ENCODE measurements around the gene ACYP2. TPM values are rescaled to one million over a fixed set of nuclear protein-coding genes. Genes with fewer than 3 reads are reported as not detected.
"Not testable (repeated sequence)": the region's sequence is repeated elsewhere in the genome, so short reads cannot be mapped to it uniquely, and the experiment has no call there.

The ACYP2 gene
- polyA plus RNA-seq, 1 donor = 19.6 TPM

DNA sequence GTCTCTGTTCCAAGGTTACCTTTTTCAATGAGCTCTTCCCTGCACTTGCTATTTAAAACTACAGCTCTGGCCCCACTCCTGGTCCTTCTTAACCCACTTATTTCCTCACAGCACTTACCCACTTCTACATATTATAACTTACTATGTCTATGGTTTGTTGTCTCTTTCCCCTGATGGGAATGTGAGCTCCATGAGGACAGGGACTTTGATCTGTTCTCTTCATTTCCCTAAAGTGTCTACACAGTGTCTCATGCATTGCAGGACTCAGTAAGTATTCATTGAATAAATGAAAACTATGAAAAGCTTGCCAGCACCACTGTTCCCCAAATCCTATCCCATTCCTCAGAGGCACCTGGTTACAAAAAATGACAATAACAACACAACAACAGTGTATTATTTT, 18.3 kb upstream of the ACYP2 start:
- DNase-seq = no peak

DNA sequence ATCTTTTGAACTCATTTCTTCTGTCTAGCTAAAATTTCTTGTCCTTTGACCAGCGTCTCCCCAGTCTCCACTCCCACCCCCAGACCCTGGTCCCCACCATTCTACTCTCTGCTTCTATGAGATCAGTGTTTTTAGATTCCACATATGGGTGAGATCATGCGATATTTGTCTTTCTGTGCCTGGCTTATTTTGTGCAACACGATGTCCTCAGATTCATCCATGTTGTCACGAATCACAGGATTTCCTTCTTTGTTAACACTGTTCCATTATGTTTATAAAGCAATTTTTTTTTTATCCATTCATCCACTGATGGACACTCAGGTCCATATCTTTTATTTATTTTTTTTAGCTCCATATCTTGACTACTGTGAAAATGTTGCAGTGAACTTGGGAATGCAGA, 16.0 kb upstream of the ACYP2 start:
- DNase-seq = no peak

DNA sequence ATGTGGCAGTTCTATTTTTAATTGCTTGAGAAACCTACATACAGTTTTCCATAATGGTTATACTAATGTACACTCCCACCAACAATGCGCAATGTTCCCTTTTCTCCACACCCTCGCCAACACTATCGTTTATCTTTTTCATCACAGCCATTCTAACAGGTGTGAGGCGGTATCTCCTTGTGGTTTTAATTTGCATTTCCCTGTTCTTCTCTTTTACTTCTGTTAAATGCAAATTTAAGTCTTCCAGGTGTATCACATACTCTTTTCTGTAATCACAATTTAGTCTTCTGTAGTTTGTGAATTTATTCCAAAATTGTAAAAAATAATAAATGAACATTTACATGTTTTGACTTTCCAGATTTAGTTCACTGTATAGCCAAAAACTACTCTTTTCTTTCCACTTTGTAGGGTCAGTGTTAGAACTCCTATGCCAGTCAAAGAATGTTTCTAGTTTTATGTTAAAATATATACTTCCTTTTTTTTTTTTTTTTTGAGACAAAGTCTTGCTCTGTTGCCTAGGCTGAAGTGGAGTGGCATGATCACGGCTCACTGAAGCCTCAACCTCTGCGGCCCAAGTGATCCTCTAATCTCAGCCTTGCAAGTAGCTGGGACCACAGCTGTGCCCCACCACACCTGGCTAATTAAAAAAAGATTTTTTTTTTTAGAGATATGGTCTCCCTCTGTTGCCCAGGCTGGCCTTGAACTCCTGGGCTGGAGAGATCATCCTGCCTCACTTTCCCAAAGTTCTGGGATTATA, 15.4 kb upstream of the ACYP2 start:
- no peak for DNase-seq

DNA sequence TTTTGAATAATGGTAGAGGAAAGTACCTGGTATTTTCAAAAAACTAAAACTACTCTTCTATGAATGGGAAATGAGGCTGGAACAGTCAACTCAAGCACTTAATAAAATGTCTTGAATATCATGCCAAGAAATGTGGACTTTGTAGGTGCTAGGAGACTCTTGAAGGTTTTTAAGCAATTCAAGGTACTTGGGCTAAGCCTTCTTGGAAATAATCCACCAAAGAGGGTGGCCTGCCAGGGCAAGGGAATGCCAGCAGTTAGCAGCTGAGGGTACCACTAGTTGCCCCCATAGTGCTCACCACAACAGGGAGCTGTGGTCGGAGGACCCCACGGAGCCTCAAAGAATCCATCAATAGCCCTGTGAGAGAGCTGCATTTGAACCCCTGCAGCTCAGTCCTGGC, 14.6 kb upstream of the ACYP2 start:
- no peak for DNase-seq

DNA sequence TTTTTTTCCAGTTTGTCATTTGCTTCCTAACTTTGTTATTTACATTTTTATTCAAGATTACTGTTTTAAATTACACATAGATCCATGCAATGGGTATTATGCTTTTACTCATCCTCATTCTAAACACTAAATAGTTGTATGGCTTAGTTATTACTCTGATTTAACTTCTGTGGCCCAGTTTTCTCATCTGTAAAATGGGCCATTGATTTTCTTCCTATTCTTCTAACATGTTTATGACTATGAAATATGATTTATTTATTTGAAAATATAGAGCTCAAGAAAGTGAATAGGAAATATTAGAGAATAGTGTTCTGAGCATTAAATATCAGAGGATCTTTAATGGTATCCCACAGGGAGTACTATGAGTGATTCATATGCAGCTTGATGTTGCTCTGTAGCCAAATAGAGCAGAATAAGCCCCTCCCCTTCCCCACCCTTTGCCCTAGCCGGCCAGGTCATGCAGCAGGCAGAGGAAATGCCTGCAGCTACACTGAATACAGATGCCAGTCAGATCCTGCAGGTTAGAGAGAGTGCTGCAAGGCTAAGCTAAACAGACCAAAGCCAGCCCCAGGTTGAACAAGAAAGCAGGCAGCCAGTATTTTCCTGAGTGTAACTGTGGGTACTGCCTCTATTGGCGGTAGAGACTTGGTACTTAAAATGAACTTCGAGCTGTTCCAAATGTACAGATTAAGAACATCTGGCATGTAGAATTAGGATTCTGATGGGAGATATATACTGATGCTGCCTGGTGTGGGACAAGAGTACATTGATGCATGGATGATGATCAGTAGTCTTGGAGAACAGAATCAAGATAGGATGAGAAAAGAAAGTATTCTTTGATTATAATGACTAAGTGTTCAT, 11.7 kb upstream of the ACYP2 start:
- DNase-seq = no peak

DNA sequence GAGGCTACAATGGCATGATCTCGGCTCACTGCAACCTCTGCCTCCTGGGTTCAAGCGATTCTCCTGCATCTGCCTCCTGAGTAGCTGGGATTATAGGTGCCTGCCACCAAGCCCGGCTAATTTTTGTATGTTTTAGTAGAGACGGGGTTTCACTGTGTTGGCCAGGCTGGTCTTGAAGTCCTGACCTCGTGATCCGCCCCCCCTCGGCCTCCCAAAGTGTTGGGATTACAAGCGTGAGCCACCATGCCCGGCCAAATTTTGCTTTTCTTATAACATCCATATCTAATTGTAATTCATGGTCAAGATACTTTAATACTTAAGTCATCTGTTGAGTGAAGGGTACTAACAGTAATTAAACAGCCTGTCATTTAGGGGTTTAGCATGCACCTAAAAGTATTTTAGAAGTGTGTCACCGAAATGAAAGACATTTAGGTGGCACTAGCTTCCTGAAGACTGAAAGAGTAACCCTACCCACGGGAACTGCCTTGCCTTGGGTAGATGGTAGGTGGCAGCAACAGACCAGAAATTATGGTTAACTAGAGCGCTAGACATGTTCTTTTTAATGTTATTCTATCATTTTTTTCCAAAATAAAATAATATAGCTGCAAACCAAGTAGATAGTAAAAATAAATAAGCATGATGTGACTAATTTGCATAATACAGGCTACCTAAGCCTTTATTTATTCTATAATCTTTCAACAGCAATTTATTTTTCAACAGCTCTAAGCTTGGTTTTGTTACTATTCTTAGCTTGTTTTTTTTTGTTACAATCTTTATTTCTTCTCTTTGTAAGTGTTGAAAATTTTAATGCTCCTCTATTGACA, 8.6 kb upstream of the ACYP2 start:
- no peak for DNase-seq

DNA sequence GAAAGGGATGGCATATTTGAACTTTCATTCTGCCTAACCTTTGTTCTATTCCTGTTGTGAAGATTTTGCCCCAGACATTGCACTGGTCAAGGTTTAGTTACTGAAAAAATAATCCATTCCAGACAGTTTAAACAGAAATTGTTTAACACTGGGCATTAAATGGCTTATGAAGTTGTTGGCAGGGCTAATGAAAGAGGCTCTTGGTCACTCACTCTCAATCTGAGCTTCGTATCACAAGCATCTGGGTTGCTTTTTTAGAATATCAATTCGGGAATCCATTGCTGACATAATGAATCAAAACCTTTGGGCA, 8.0 kb upstream of the ACYP2 start:
- DNase-seq = no peak

DNA sequence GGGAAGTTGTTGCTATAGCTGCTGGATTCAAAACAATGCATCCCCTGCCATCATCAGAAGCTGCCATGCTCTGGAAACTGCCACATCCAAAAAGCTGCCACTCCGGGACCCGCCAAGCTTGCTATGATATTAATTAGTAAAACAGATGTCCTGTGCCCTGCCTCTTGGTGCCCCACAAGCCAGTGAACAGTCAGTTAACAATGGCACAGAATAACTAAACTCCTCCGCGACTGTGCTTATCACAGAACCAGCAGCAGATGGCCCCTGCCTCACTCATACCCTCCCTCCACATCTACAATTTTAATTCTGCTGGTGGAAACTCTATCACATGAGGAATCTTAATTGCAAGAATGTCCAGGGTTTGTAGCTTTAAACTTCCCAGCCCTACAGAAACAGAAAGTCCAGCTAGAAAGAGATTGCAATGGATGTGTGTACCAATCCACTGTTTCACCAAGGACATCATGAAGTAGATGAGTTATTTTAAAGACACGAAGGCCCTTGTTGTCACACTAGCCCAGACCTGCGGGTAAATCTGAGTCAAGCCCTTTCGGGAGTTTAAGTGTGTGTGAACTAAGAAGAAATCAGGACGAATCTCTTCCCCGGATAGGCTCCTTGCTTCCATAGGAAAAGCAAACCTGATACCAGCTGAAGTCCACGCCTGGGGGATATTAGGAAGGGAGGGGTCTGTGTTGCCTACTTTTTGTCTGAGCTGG, 7.4 kb upstream of the ACYP2 start:
- DNase-seq = no peak

DNA sequence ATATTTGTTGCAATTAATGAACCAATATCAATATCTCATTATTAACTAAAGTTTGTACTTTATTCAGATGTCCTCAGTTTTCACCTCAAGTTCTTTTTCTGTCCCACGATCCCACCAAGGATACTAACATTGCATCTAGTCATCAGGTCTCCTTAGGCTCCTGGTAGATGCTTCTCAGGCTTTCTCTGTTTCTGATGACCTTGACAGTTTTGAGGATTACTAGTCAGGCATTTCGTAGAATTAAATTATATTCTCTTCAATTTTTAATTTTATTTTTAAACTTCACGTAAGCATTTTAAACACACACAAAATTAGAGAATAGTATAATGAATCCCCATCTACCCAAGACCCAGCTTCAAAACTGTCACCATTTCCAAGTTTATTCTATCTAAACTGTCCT, 5.6 kb upstream of the ACYP2 start:
- no peak for DNase-seq

DNA sequence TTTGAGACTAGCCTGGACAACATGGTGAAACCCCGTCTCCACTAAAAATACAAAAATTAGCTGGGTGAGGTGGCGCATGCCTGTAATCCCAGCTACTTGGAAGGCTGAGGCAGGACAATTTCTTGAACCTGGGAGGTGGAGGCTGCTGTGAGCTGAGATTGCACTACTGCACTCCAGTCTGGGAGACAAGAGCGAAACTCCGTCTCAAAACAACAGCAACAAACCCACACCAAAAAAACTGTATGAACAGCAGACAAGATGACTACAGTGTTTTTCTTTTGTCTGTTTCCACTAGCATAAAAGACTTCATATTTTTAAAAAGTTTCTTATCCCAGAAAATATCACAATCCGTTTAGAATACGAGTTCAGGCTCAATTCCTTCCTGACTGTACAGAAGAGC, 936 bp upstream of the ACYP2 start:
- DNase-seq = not testable (repeated sequence)

DNA sequence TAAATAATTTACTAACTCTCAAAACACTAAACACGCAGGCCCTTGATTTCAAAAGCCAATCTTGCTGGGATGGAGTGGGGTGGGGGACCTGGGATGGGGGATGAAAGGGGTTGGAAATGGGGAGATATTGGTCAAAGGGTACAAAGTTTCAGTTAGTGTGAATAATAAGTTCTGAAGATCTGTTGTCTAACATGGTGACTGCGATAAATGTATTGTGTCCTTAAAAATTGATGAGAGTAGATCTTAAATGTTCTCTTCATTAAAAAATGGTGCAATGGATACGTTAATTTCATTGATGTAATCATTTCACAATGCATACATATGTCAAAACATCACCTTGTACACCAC, 505 bp upstream of the ACYP2 start:
- DNase-seq = no peak

DNA sequence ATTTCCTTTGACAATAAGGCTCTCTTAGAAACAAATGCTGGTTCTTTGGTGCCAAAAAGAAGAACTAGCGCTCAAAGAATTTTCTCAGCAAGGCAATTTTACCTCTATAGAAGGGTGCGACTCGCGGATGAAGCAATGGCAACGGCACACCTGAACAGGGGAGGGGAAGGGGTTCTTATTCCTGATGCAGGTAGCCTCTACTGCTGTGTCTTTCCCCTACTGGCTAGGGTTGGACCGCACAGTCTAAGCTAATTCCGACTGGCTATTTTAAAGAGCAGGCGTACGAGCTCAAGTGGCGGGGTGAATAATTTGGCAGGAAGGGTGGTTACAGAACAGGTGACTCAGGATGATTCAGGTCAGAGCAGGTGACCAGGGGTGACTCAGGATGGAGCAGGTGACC, 1.2 kb downstream of the ACYP2 start:
- not testable (repeated sequence) for DNase-seq

DNA sequence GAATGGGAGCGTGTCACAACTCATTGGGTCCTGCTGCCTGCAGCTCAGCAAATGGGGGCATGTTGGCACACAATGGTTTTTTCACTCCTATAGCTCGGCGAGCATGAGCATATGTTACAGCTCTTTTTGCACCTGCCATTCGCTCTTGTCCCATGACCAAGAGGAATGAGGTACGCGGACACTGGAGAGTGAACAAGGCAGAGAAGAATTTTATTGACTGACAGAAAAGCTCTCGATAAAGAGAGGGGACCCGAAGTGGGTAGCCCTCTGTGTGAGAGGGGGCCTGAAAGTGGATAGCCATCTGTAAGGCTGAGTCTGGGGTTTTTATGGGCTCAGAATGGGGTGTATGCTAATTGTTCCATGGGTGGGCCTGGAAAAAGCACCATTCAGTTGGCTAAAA, 5.5 kb downstream of the ACYP2 start:
- DNase-seq = no peak

DNA sequence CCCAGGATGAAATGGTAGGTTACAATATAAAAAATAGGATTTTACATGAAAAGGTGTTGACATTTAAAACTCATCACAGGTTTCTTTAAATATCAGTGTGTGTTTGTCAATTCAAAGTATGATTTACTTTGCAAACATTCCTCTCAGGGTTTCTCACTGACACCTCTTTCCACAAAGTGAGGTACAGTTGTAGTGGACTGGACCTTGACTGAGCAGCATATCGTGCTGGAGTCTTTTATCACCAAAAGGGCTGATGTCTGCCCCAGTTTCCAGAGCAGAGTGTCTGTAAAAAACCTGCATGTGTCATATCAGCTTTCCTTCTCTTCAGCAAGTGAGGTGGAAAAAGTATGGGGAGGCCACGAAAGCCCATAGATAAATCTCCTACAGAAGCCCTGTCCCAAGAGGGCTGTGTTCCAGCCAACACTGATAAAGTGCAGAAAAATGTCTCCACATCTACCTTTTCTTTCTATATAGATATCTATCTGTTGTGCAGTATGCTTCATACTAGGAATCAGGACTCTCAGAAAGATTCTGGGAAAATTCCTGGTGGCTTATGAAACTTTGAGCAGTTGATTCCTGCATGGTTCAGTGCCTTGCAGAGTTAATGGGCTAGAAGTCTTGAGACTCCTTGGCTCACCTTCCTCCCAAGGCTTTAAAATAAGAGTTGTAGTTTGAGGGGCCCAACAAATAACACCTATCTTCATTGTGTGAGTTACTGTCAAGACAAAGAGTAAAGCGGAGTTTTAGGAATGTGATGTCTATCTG, 6.9 kb downstream of the ACYP2 start:
- no peak for DNase-seq

DNA sequence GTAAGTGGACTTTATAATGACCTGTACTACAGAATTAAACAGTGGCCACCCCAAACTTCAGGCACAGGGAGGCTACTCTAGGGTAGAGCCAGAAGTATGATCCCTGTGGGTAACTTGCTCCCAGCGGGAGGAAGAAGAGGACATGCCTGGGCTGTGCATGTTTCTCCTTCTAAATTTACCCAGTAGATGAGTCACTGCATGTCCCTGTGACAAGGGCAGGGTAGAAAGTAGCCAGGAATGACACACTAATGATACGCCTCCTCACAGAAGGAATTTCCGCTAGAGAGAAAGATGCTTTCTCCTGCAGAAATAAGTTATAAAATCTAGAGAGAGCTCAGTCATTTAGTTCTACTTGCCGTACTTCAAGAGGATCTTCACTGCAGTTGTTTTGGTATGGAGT, 7.5 kb downstream of the ACYP2 start:
- no peak for DNase-seq

DNA sequence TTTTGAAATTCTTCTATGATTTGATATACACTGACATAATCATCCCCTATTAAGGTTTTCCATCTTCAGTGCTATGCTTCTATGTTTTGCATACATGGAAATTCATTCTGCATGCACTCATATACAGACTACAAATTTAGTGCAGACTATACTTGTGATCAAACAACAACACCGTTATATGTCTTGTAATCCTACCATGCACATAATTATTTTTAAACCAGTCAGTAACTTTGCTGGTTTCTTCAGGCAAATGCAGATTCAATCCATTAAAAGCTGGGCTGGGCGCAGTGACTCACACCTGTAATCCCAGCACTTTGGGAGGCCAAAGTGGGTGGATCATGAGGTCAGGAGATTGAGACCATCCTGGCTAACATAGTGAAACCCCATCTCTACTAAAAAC, 11.8 kb downstream of the ACYP2 start:
- DNase-seq = not testable (repeated sequence)

DNA sequence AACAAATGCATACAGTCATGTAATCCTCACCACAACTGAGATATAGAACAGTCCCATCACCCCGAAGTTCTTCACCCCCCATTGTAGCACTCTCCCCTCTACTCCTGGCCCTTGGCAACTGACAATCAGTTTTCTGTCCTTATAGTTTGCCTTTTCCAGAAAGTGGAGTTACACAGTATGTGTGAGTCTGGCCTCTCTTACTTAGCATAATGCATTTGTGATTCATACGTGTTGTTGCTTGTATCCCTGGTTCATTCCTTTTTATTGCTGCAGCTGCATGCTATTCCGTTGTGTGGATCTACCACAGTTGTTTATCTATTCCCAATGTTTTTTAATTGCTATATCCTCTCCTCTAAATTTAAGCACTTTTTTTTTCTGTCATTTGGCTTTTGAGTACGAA, 17.6 kb downstream of the ACYP2 start:
- DNase-seq = no peak

DNA sequence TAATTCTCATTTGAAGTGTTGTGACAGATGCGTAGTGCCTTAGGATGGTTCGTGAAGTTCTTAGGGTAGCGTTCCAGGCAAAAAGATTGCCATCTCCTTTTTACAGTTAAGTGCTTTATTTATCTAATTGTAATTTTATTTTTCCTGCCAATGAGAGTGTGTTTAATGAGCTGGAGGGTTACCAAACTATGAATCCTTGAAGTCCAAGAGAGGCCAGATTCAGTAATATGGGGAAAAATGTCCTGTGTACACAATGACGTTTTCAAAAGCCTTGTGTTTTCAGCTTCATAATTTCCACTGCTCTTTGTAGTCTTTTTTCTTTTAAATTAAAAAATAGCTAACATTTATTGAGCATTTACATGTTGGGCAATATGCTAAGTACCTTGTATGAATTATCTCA, 23.8 kb downstream of the ACYP2 start:
- DNase-seq = no peak

DNA sequence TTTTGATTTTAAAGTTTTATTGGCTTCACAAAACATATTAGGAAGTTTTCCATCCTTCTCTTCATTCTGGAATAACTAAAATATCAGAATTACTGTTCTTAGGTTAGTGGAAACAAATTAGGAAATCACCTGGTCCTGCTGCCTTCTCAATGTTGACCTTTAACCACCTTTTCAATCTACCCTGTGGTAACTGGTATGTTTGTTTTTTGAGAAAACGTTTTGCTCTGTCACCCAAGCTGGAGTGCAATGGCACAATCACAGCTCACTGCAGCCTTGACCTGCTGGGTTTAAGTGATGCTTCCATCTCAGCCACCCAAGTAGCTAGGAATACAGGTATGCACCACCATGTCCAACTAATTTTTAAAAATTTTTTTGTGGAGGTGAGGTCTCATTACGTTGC, 28.4 kb downstream of the ACYP2 start:
- DNase-seq = no peak

DNA sequence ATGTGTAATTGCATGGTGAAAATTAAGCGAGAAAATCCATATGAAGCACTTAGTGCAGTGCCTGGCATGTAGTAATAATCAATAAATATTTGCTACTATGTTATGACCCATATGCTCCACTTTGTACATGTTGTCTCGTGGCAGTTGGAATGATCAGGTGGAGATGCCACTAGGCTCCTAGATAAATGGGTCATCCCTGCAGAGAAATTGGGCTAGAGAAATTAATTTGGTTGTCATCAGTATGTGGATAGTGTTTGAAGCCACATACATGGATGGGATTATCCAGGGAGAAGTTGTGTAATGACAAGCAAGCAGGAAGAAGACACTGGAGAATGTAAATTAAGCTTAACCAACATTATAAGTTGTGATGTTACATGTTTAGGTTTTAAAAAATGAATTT, 33.0 kb downstream of the ACYP2 start:
- no peak for DNase-seq

DNA sequence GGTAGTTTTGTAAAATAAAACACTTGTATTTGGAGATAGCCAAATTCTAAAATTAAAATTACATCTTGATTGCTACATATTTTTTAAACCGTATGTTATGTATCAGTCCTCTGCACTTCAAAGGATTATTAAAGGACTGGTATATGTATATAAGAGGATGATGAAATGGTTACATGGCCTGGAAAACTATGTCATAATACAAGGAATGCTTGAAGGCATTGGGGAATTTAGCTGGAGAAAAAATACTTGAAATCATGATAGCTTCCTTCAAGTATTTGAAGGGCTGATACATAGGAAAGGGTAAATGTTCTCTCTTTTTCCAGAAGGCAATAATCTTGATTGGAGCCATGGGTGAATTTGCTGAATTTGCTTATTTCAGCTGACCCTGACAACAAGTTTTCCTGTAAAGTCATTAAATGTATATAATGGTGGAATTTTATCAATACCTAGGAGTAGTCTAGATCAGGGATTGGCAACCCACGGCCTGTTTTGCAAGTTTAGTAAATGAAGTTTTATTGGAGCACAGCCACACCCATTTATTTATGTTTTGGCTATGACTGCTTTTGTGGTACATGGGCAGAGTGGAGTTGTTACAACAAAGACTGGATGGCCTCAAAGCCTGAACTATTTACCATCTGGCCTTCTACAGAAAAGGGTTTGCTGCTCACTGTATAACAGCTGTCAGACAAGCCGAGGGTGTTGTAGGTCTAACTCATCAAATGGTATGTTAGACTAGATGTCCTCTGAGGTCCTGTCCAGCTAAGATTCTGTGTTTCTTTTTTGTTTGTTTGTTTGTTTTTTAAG, 34.4 kb downstream of the ACYP2 start:
- no peak for DNase-seq

Measured in left kidney (tissue), 2 donors.